Esophagus squamous epithelium (tissue), 5 donors: ENCODE data around the gene NR2F2. TPM values are rescaled to one million over a fixed set of nuclear protein-coding genes. Genes with fewer than 3 reads are reported as not detected.
A peak's percentile ranks its signal among the peaks of the same experiment; 100 is the strongest.

Experiments used
- DNase-seq: peaks from one replicate; lab custom pipeline; 2025; lab: John Stamatoyannopoulos, UW
- H3K27ac ChIP-seq, 4 donors: fragments of 200-600 bp; sonication (generic); one replicate each; pipeline ENCODE4 v1.5.1; 2016 to 2019; ENCODE audit warnings: mild to moderate bottlenecking in 1 of 4
- H3K27me3 ChIP-seq, 4 donors: fragments of 200-600 bp; sonication (generic); 1 replicate in 3 of 4; 2 replicates in 1 of 4; pipeline versions ENCODE4 v1.5.1 to v1.6.0; 2017 to 2021; ENCODE audit warnings: antibody characterized with exemption in 1 of 4
- H3K36me3 ChIP-seq, 3 donors: fragments of 200-600 bp; sonication (generic); one replicate each; pipeline ENCODE4 v1.5.1; 2016 to 2019
- H3K4me1 ChIP-seq, 3 donors: fragments of 200-600 bp; sonication (generic); one replicate each; pipeline ENCODE4 v1.5.1; 2017 to 2019
- H3K4me3 ChIP-seq, 4 donors: fragments of 200-600 bp; sonication (generic); 1 replicate in 3 of 4; 2 replicates in 1 of 4; pipeline ENCODE4 v1.5.1; 2016 to 2019; ENCODE audit warnings: mild to moderate bottlenecking in 2 of 4, moderate library complexity in 1 of 4
- H3K9me3 ChIP-seq, 3 donors: fragments of 200-600 bp; sonication (generic); one replicate each; pipeline ENCODE4 v1.5.1; 2016 to 2019
- POLR2A ChIP-seq, 4 donors: fragments of 450-650 bp; IDR thresholded peaks; one replicate each; pipeline ENCODE4 v1.6.1; 2017; ENCODE audit warnings: antibody characterized with exemption in 4 of 4, mild to moderate bottlenecking in 4 of 4, moderate library complexity in 3 of 4
- WGBS, 2 donors: methylation state at CpG; one replicate each; pipeline ENCODE4 v1.1.5; 2018; 5-methylcytosine and 5-hydroxymethylcytosine counted together
- intact Hi-C: fragments of 100-400 bp; cut with DNase I; formaldehyde crosslinking; loops from one replicate; pipeline ENCODE4 v1.15.0; 2022
- total RNA-seq, 4 donors: library from RNA; depleted of rRNA; stranded (reverse); fragments of >200 nt; gene quantifications; one replicate each; pipeline ENCODE4 v1.1.0, GENCODE V29; 2016
- TF ChIP-seq, protein P1 (sequence below), 6 experiments: fragments of 450-650 bp in 4 of 6; fragments of 200-600 bp in 2 of 6; sonication (generic) in 2 of 6; IDR thresholded peaks; one replicate each; pipeline ENCODE4 v1.5.1; 2016 to 2019; ENCODE audit warnings: antibody characterized with exemption in 6 of 6, mild to moderate bottlenecking in 4 of 6, moderate library complexity in 4 of 6
- donor health status: DM: yes; HTN: yes; CAD: no.

The NR2F2 gene
- total RNA-seq, 4 donors from 2014 or later: 3.7 to 15.6 (median 6.4) TPM

DNA sequence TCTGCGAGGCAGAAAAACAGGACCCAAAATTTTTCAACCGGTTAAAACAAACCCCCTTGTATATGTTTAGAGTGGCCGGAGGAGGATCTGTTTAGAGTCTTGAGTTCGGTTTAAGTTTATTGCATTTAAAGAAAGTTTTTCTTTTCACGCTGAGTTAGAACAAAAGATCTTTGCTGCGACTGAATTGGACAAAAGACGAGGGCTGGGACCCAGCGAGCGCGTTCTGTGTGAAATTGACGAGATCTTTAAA is 9.8 kb downstream of the NR2F2 start:
- Histone ChIP-seq H3K9me3 (no peaks in the 10 kb centered on the region), H3K27ac (peak overlapping the region; percentile 87 to 97 (median 94)), H3K36me3 (peaks cover 0 to 9% (median 0%) of the 10 kb centered on the region in 3 donors), H3K27me3 (peaks cover 0 to 45% (median 0%) of the 10 kb centered on the region in 4 donors), H3K4me1 (peaks cover 0 to 73% (median 0%) of the 10 kb centered on the region in 3 donors), H3K4me3 (peak overlapping the region; percentile 72 to 92 (median 78))
- TF ChIP-seq POLR2A (IDR thresholded peaks at IDR 0.05): no peak
- TF ChIP-seq, protein P1, sequence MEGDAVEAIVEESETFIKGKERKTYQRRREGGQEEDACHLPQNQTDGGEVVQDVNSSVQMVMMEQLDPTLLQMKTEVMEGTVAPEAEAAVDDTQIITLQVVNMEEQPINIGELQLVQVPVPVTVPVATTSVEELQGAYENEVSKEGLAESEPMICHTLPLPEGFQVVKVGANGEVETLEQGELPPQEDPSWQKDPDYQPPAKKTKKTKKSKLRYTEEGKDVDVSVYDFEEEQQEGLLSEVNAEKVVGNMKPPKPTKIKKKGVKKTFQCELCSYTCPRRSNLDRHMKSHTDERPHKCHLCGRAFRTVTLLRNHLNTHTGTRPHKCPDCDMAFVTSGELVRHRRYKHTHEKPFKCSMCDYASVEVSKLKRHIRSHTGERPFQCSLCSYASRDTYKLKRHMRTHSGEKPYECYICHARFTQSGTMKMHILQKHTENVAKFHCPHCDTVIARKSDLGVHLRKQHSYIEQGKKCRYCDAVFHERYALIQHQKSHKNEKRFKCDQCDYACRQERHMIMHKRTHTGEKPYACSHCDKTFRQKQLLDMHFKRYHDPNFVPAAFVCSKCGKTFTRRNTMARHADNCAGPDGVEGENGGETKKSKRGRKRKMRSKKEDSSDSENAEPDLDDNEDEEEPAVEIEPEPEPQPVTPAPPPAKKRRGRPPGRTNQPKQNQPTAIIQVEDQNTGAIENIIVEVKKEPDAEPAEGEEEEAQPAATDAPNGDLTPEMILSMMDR (IDR thresholded peaks at IDR 0.05): no peak
- intact Hi-C loops: loop anchor here (10.0 kb wide), 1 partner anchor 1075 kb away; no protein-coding TSS in a partner anchor
- whole genome bisulfite sequencing, 2 donors: 1 to 6% methylated on average over 11 of the region's 11 CpGs
- no peak for DNase-seq

DNA sequence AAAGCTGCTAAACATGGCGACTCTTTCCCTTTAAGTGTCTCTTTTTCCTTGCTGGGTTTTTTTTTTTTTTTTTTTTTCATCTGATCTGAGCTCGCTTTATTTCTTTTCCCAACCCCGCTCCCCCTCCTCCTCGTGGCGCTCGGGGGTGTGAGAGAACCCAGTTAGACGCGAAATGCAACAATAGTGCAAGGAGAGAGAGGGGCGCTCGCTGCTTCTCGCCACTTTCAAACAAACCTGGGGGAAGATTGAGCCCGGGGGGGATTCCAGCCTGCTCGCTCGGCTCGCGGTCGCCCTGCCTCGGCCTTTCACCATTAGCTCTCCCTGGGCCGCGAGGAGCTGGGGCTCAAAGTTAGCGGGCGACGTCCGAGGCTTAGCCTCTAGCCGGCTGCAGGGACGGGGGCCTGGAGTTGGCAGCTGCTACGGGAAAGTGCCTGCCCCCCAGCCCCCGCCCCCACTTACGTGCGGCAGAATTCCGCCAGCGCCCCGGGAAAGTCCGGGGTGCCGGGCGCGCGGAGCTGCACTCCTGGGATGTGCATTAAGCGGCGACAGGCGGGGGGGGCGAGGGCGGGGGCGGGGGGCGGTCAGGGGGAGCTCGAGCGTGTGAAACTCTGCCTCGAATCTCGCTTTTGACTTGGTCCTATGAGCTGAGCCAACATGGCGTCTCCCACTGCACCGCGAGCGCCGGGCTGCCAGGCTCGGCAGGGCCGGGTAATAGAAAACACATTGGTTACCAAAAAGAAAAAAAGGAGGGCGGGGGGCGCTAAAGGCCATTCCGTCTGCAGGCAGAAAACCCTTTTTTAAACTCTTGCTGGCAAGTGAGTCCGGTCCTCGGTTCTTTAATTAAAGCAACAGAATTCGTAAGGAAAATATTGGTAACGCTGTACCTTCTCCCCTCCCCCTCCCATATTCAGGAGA is 10.4 kb downstream of the NR2F2 start:
- H3K36me3 ChIP-seq: peaks cover 0 to 3% (median 0%) of the 10 kb centered on the region in 3 donors
- no peak for DNase-seq
- peak overlapping the region; percentile 87 to 97 (median 94) for H3K27ac ChIP-seq
- intact Hi-C loops: loop anchor here (10.0 kb wide), 1 partner anchor 1076 kb away; no protein-coding TSS in a partner anchor
- peak overlapping the region; percentile 72 to 92 (median 78) for H3K4me3 ChIP-seq
- 1% methylated on average over 27 to 30 of the region's 63 CpGs for WGBS, 2 donors
- H3K27me3 ChIP-seq: peaks cover 0 to 51% (median 0%) of the 10 kb centered on the region in 4 donors
- no peaks in the 10 kb centered on the region for H3K9me3 ChIP-seq
- H3K4me1 ChIP-seq: peaks cover 0 to 73% (median 0%) of the 10 kb centered on the region in 3 donors
- no peak for TF ChIP-seq POLR2A (IDR thresholded peaks at IDR 0.05)
- TF ChIP-seq, protein P1 (IDR thresholded peaks at IDR 0.05): no peak

DNA sequence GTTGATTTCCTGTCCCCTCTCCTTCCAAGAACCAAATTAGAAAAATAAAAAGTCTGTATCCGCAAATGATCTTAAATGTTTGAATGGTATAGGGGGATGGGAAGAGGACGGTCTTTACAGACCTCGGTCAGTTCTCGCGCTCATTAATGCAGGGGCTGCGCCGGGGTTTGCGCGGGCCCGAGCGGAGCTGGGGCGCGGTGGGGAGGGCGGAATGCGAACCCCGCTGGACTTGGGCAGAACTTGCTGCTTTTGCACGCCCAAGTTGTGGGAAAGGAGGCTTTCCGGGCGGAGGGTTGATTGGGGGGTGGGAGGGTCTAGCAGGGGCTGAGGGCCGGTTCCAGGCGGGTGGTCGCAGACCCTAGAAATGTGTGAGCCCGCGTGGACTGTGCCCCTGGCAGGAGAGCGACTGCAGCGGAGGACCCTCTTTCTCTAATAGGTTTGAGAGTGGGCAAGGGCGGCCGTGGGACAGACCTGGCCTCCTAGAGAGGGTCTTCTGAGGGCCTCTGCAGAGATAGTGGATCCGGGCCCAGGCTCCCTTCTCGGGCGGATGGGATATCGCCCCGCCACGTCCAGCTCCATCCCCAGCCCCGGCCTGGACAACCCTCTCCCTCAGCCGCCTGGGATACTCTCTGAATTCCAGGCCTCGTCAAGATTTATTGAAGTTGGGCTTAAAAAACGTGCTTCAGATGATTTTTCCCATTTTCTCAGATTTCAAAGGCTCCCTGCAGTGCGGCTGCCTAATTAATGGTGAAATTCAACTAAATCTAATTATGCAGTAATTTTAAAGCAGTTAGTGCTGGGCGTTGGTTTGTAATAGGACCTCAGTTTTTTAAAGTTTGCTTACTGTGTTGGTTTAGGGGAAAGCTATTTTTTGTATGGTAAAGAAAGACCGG is 11.3 kb downstream of the NR2F2 start:
- intact Hi-C loops: loop anchor here (10.0 kb wide), 1 partner anchor 1077 kb away; no protein-coding TSS in a partner anchor
- WGBS, 2 donors: 36 to 60% methylated on average over 31 to 36 of the region's 41 CpGs
- H3K4me1 ChIP-seq: peaks cover 0 to 73% (median 0%) of the 10 kb centered on the region in 3 donors

DNA sequence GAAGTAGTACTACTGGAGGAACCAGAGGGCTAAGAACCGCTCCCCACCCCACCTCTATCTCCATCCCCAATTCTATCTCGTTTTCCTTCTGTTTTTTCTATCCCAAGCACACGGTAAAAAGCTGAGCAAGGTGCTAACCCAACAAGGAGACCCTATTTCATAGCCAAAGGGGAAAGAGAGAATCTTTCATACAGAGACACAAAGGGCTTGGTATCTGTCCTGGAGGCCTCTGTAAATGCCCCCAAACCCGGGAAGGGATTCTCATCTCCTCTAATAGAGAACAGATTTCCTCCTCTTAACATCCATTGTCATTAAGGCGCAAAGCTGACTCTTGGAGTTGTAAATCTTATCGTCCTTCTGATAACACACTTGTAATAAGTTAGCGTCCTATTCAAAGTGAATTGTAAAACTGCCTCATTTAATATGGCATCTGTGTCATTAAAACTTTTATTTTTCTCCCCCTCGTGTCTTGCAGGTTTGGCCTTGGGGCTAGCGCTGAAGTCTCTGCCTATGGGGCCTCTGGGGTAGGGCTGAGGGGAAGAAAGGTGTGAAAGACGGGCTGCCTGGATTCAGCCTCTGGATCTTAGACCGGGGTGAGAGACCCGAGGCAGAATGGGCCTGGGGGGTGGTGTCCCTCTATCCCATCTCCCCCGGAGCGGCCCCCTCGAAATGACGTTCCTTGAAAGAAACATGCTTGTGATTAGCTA is 12.1 kb downstream of the NR2F2 start:
- peaks cover 0 to 65% (median 0%) of the 10 kb centered on the region in 3 donors for H3K4me1 ChIP-seq
- DNase-seq: no peak
- TF ChIP-seq, protein P1 (IDR thresholded peaks at IDR 0.05): no peak
- TF ChIP-seq POLR2A (IDR thresholded peaks at IDR 0.05): no peak
- peak overlapping the region in 3 of 4 donors; percentile 72 to 92 (median 73) for H3K4me3 ChIP-seq
- no peaks in the 10 kb centered on the region for H3K36me3 ChIP-seq
- H3K9me3 ChIP-seq: no peaks in the 10 kb centered on the region
- peaks cover 0 to 64% (median 0%) of the 10 kb centered on the region in 4 donors for H3K27me3 ChIP-seq
- 26 to 58% methylated on average over 13 to 14 of the region's 16 CpGs for WGBS, 2 donors
- intact Hi-C loops: loop anchor here (10.0 kb wide), 1 partner anchor 1078 kb away; no protein-coding TSS in a partner anchor
- H3K27ac ChIP-seq: peak overlapping the region; percentile 87 to 97 (median 94)

More for the DNA sequence above, 11.3 kb downstream of the NR2F2 start:
- H3K27ac ChIP-seq: peak overlapping the region; percentile 87 to 97 (median 94)
- H3K4me3 ChIP-seq: peak overlapping the region; percentile 72 to 92 (median 78)
- peaks cover 0 to 56% (median 0%) of the 10 kb centered on the region in 4 donors for H3K27me3 ChIP-seq
- DNase-seq: no peak
- TF ChIP-seq, protein P1 (IDR thresholded peaks at IDR 0.05): no peak
- no peak for TF ChIP-seq POLR2A (IDR thresholded peaks at IDR 0.05)
- no peaks in the 10 kb centered on the region for H3K36me3 ChIP-seq
- no peaks in the 10 kb centered on the region for H3K9me3 ChIP-seq
